Endothelial cell of umbilical vein (primary cell): Measurements from ENCODE around the gene ZNF581. TPM values are rescaled to one million over a fixed set of nuclear protein-coding genes. Genes with fewer than 3 reads are reported as not detected.

ENCODE experiments used
- BruUV-seq: library from RNA; stranded (reverse); fragments of 400-500 nt; replicated peaks from 2 replicates; lab custom pipeline; 2021; lab: Mats Ljungman, UMichigan
- CTCF ChIA-PET: fragments of 300-600, 350-600 bp; sonication (Branson Sonifier 250); formaldehyde crosslinking; loops from one replicate; lab custom pipeline; 2021; ENCODE audit warnings: antibody characterized with exemption, inconsistent platforms; lab: Charles Lee
- POLR2A ChIA-PET: fragments of 300-600, 350-600 bp; sonication (Branson Sonifier 250); formaldehyde crosslinking; loops from one replicate; lab custom pipeline; 2021; ENCODE audit warnings: antibody characterized with exemption, inconsistent platforms; lab: Charles Lee
- DNase-seq: peaks from one replicate; pipeline ENCODE4 v3.0.0-alpha.2; 2011; ENCODE audit warnings: low read depth, low spot score
- FAIRE-seq: peaks from 2 replicates; lab custom pipeline; 2011; peaks lifted over from hg19 to GRCh38; lab: Jason Lieb, UNC
- H2AFZ ChIP-seq: 2 replicates; pipeline ENCODE4 v1.6.0; 2012; ENCODE audit warnings: low read depth, low read length, control low read depth, inconsistent platforms
- H3K27ac ChIP-seq: 2 replicates; pipeline ENCODE4 v1.5.1; 2011; ENCODE audit warnings: low read depth, mild to moderate bottlenecking, control low read depth, low read length, moderate library complexity; ENCODE audit not compliant: insufficient read depth
- H3K27me3 ChIP-seq, 2 experiments: 2 replicates each; pipeline versions ENCODE4 v1.6.0 to v1.6.1; 2011; ENCODE audit warnings: low read length in 2 of 2, mixed read lengths in 1 of 2; ENCODE audit not compliant: control insufficient read depth in 2 of 2, insufficient read depth in 2 of 2
- H3K36me3 ChIP-seq, 2 experiments: 2 replicates in 1 of 2; 3 replicates in 1 of 2; pipeline ENCODE4 v1.5.1; 2011; ENCODE audit warnings: low read length in 2 of 2, mild to moderate bottlenecking in 1 of 2, moderate library complexity in 1 of 2; ENCODE audit not compliant: control insufficient read depth in 2 of 2, insufficient read depth in 2 of 2; ENCODE audit errors: extremely low read depth in 1 of 2
- H3K4me1 ChIP-seq: 3 replicates; pipeline ENCODE4 v1.5.1; 2011; ENCODE audit warnings: mild to moderate bottlenecking, low read length; ENCODE audit not compliant: control insufficient read depth, insufficient read depth; ENCODE audit errors: extremely low read depth
- H3K4me2 ChIP-seq: 2 replicates; pipeline ENCODE4 v1.6.1; 2011; ENCODE audit warnings: low read length, control low read depth, mixed read lengths; ENCODE audit not compliant: insufficient read depth
- H3K4me3 ChIP-seq, 3 experiments: fragments of 200-600 bp in 1 of 3; sonication (generic), shearing (Covaris generic) in 1 of 3; replicated peaks in 1 of 3; 2 replicates each; pipeline ENCODE4 v1.5.1; 2011 to 2016; ENCODE audit warnings: control low read depth in 3 of 3, low read length in 3 of 3, mild to moderate bottlenecking in 2 of 3, inconsistent platforms in 1 of 3, low read depth in 1 of 3, moderate library complexity in 1 of 3; ENCODE audit not compliant: insufficient read depth in 1 of 3
- H3K79me2 ChIP-seq: 2 replicates; pipeline ENCODE4 v1.6.0; 2012; ENCODE audit warnings: low read length, inconsistent platforms; ENCODE audit not compliant: control insufficient read depth, insufficient read depth
- H3K9ac ChIP-seq: replicated peaks from 2 replicates; pipeline ENCODE3; 2011; ENCODE audit warnings: low read length, control low read depth; ENCODE audit not compliant: insufficient read depth; ENCODE audit errors: extremely low read depth
- H3K9me1 ChIP-seq: replicated peaks from 3 replicates; pipeline ENCODE4 v1.6.0; 2011; ENCODE audit warnings: mild to moderate bottlenecking, low read length; ENCODE audit not compliant: control insufficient read depth, insufficient read depth; ENCODE audit errors: extremely low read depth
- H3K9me3 ChIP-seq: replicated peaks from 2 replicates; pipeline ENCODE4 v1.5.1; 2012; ENCODE audit warnings: low read length, inconsistent platforms; ENCODE audit not compliant: control insufficient read depth, insufficient read depth
- H4K20me1 ChIP-seq: replicated peaks from 2 replicates; pipeline ENCODE3; 2011; ENCODE audit warnings: mild to moderate bottlenecking, low read length; ENCODE audit not compliant: control insufficient read depth, insufficient read depth; ENCODE audit errors: extremely low read depth
- CTCF ChIP-seq, 2 donors: IDR thresholded peaks; 1 replicate in 1 of 2; 2 replicates in 1 of 2; pipeline ENCODE4 v1.5.1; 2011; ENCODE audit warnings: low read length in 2 of 2, mild to moderate bottlenecking in 2 of 2, moderate library complexity in 2 of 2, control low read depth in 1 of 2, inconsistent platforms in 1 of 2, low read depth in 1 of 2; ENCODE audit not compliant: insufficient read depth in 1 of 2; ENCODE audit errors: extremely low read depth in 1 of 2
- EZH2 ChIP-seq: IDR thresholded peaks from 2 replicates; pipeline ENCODE4 v1.6.1; 2012; ENCODE audit warnings: borderline replicate concordance, low read depth, mild to moderate bottlenecking, moderate library complexity, low read length, inconsistent platforms; ENCODE audit not compliant: severe bottlenecking
- FOS ChIP-seq: IDR thresholded peaks from 2 replicates; pipeline ENCODE4 v1.6.1; 2011; ENCODE audit warnings: mild to moderate bottlenecking, low read length, moderate library complexity, borderline replicate concordance; ENCODE audit not compliant: insufficient read depth
- GATA2 ChIP-seq: IDR thresholded peaks from 2 replicates; pipeline ENCODE4 v1.7.0; 2011; ENCODE audit warnings: low read depth, mild to moderate bottlenecking, moderate library complexity, mixed read lengths, low read length; ENCODE audit not compliant: insufficient read length, insufficient read depth
- JUN ChIP-seq: IDR thresholded peaks from 2 replicates; pipeline ENCODE4 v1.6.1; 2011; ENCODE audit warnings: borderline replicate concordance, low read depth; ENCODE audit not compliant: insufficient read length, insufficient read depth
- MAX ChIP-seq: IDR thresholded peaks from 2 replicates; pipeline ENCODE4 v1.6.1; 2011; ENCODE audit not compliant: insufficient read depth, insufficient read length
- MYC ChIP-seq: IDR thresholded peaks from one replicate; pipeline ENCODE4 v1.6.1; 2011; ENCODE audit warnings: mild to moderate bottlenecking, low read depth, low read length
- POLR2A ChIP-seq: IDR thresholded peaks from 2 replicates; pipeline ENCODE4 v1.6.1; 2012; ENCODE audit warnings: low read depth, mild to moderate bottlenecking, control low read depth, low read length
- POLR2AphosphoS5 ChIP-seq: IDR thresholded peaks from 2 replicates; pipeline ENCODE4 v1.6.1; 2012; ENCODE audit warnings: low read depth, mild to moderate bottlenecking, control low read depth, low read length, moderate library complexity; ENCODE audit not compliant: insufficient read depth
- dilution Hi-C: fragments of 300-500 bp; cut with MboI; formaldehyde crosslinking; loops from one replicate; pipeline ENCODE4 v1.15.0; 2019; ENCODE audit warnings: low sequenced_read_pairs; ENCODE audit not compliant: extremely low pct_ligation_motif_present
- intact Hi-C: fragments of 100-400 bp; cut with micrococcal nuclease; formaldehyde crosslinking; loops from one replicate; pipeline ENCODE4 v1.10.0; 2022
- polyA plus RNA-seq, 4 experiments: library from polyadenylated mRNA; depleted of rRNA in 3 of 4; stranded (reverse) in 3 of 4; unstranded in 1 of 4; fragments of >200 nt; gene quantifications; 2 replicates each; pipeline versions ENCODE4 v1.2.1 to v1.2.3, GENCODE V29; 2011 to 2012; ENCODE audit warnings: missing spikeins in 1 of 4
- total RNA-seq: library from RNA; stranded (reverse); gene quantifications from 2 replicates; pipeline ENCODE4 v1.2.3, GENCODE V29; 2021

Gene ZNF581
- total and polyA plus RNA-seq, 2 donors (not counting 3 experiments of a cell fraction or from before 2014, with no cell fraction given): 31.4 to 32.3 TPM

GRCh38 chr19:55693336-55693974 lies 50.0 kb downstream of the ZNF581 start:
- ChIA-PET CTCF (interaction anchor here (0.7 kb wide), 1 partner anchor 27 kb away, joined by 5 read pairs; no protein-coding TSS in a partner anchor), POLR2A (interaction anchor here (0.6 kb wide), 1 partner anchor 448 kb away, joined by 3 read pairs; the partner anchor contains the start of gene ZNF444)
- intact Hi-C loops: no loop called here
- Histone ChIP-seq H3K4me2 (no peak overlapping the region), H3K9ac (no peak overlapping the region), H2AFZ (no peak overlapping the region), H3K4me3 (no peak overlapping the region), H3K36me3 (peaks cover 4 to 53% of the 10 kb centered on the region in 2 experiments), H3K4me1 (no peaks in the 10 kb centered on the region), H3K27me3 (no peaks in the 10 kb centered on the region), H4K20me1 (no peaks in the 10 kb centered on the region), H3K27ac (no peak overlapping the region), H3K9me3 (no peaks in the 10 kb centered on the region), H3K79me2 (no peaks in the 10 kb centered on the region), H3K9me1 (no peaks in the 10 kb centered on the region)
- dilution Hi-C loops: no loop called here
- FAIRE-seq (no peak), DNase-seq (no peak)
- no TSS peak for BruUV-seq
- no peak for TF ChIP-seq FOS
- TF ChIP-seq POLR2A: no peak
- TF ChIP-seq POLR2AphosphoS5: no peak
- TF ChIP-seq MYC: no peak
- no peak for TF ChIP-seq JUN
- TF ChIP-seq MAX: no peak
- TF ChIP-seq CTCF (IDR thresholded peaks at IDR 0.05; ENCODE audit: extremely low read depth in 1 of 2, insufficient read depth in 1 of 2, low read depth in 1 of 2, low read length in 2 of 2): no peak
- no peak for TF ChIP-seq EZH2
- TF ChIP-seq GATA2: no peak
